IPS-15b (cell line): ENCODE results near the gene PRKAG2.

ENCODE experiments used
- H3K27me3 ChIP-seq: one replicate; pipeline ENCODE4 v1.6.1; 2013; ENCODE audit warnings: low read length; ENCODE audit not compliant: control insufficient read depth, insufficient read depth
- H3K36me3 ChIP-seq: one replicate; pipeline ENCODE4 v1.6.1; 2013; ENCODE audit warnings: low read length; ENCODE audit not compliant: control insufficient read depth, insufficient read depth
- H3K4me1 ChIP-seq: one replicate; pipeline ENCODE4 v1.6.1; 2013; ENCODE audit warnings: mild to moderate bottlenecking, low read length; ENCODE audit not compliant: control insufficient read depth, insufficient read depth
- H3K4me3 ChIP-seq: one replicate; pipeline ENCODE4 v1.5.1; 2013; ENCODE audit warnings: low read depth, low read length
- H3K9ac ChIP-seq: one replicate; pipeline ENCODE4 v1.6.1; 2013; ENCODE audit warnings: low read depth, mild to moderate bottlenecking, low read length
- H3K9me3 ChIP-seq: one replicate; pipeline ENCODE4 v1.6.1; 2013; ENCODE audit warnings: mild to moderate bottlenecking, low read length; ENCODE audit not compliant: control insufficient read depth, insufficient read depth

The PRKAG2 gene

DNA sequence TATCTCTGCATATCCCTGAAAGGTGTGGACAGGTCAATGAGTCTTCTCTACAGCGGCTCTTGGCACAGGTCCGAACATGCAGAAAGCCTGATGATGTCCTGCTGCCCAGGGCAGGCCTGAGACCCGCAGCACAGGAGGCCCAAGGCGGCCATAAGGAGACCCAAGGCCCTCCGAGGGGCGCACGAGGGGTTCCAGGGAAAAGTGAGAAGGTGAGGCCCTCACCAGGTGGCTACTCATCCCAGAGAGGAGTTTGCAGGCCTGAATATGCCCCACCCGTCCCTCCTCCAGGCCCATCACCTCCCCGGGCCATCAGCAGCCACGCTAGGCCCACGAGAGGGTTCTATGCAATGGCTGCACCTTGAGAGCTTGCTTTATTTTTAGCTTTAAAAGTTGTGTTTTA lies 183.8 kb downstream of the PRKAG2 start:
- no peaks in the 10 kb centered on the region for H3K36me3 ChIP-seq
- H3K9ac ChIP-seq = no peak overlapping the region
- H3K4me1 ChIP-seq = peaks cover 5% of the 10 kb centered on the region
- no peak overlapping the region for H3K4me3 ChIP-seq
- H3K9me3 ChIP-seq = no peaks in the 10 kb centered on the region
- H3K27me3 ChIP-seq = no peaks in the 10 kb centered on the region

DNA sequence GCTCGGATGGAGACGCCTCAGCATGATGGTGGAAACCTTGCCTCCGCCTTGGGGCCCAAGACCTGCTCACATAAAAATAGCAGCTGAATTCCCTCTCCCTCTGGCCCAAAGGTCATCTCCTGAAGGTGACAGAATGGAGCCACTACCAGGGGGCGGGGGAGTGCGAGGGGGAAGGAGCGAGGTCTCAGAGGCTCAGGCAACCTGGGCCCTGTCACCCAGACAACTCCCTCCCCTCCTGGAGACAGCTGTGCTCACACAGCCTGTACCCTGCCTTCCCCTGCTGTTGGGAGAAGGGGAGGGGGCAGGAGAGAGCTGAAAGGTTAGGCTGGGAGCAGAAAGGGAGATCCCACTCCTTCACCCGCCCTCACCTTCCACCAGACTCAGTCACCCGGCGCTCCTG lies 184.2 kb downstream of the PRKAG2 start:
- no peak overlapping the region for H3K9ac ChIP-seq
- H3K4me3 ChIP-seq = no peak overlapping the region
- H3K4me1 ChIP-seq = peaks cover 5% of the 10 kb centered on the region
- H3K9me3 ChIP-seq = no peaks in the 10 kb centered on the region
- no peaks in the 10 kb centered on the region for H3K36me3 ChIP-seq
- no peaks in the 10 kb centered on the region for H3K27me3 ChIP-seq

DNA sequence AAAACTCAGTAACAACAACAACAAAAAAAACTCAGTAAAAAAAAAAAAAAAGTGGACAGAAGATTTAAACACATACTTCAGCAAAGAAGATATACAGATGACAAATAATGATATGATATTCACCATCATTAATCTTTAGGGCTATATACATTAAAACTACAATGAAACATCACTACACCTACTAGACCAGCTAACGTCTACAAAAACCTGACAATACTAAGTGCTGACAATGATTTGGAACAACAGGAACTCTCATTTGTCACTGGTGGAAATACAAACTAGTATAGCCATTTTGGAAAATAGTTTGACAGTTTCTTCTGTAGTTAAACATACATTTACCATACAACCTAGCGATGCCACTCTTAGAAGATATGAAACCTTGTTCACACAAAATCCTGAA lies 185.5 kb downstream of the PRKAG2 start:
- no peak overlapping the region for H3K4me3 ChIP-seq
- peaks cover 6% of the 10 kb centered on the region for H3K4me1 ChIP-seq
- no peaks in the 10 kb centered on the region for H3K27me3 ChIP-seq
- no peaks in the 10 kb centered on the region for H3K36me3 ChIP-seq
- H3K9ac ChIP-seq = no peak overlapping the region
- no peaks in the 10 kb centered on the region for H3K9me3 ChIP-seq

DNA sequence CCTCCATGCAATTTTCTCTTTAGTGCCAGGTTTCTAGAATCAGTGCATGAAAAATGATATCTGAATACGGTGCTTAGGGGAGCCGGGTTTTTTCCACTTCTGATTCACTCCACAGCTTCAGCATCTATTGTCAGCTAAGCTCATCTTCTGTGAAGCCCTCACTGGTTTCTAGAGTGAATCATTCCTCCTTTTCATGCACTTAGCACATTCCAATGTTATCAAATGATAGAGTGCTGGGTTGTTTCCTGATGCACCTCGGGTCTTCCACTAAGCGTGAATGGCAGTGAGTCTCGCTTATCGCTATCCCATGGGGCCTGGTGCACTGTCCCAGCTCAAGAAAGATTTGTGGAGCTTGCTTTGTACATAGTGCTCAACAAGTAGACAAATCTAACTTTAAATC lies 186.3 kb downstream of the PRKAG2 start:
- no peak overlapping the region for H3K4me3 ChIP-seq
- no peaks in the 10 kb centered on the region for H3K9me3 ChIP-seq
- no peak overlapping the region for H3K9ac ChIP-seq
- H3K36me3 ChIP-seq = no peaks in the 10 kb centered on the region
- H3K4me1 ChIP-seq = peaks cover 6% of the 10 kb centered on the region
- H3K27me3 ChIP-seq = no peaks in the 10 kb centered on the region

DNA sequence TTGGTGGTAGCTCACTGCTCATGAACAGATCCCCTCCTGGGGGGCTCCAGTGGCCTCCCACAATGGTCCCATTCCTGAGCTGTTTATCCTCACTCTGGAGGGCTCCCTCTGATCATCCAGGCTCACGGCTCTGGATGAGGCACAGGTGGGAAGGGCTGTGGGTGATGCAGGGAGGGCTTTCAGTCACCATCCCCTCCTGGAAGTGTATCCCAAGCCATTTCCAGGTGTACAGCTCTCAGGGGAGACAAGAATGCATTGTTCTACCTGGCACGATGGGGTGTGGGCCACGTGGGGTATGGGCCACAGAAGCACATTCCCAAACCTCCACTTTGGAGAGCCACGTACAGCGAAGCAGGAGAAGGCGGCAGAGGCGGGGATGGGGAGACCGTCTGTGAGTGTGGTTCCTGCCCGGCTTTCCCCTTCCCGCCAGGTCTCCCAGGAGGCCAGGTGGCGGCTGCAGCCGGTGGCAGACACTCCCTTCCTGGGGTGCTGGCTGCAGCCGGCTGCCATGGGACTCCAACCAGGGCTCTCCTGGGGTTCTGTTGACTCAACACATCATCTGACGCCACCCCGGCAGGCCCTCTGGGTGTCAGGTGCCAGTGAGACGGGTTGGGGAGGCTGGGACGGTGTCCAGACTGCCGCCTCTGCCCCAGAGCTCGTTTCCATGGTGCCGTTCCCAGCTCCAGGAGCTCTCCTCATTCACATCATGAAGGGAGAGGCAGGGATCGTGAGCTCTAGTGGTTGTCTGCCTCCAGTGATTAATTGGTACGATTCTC lies 187.5 kb downstream of the PRKAG2 start:
- H3K4me3 ChIP-seq = no peak overlapping the region

DNA sequence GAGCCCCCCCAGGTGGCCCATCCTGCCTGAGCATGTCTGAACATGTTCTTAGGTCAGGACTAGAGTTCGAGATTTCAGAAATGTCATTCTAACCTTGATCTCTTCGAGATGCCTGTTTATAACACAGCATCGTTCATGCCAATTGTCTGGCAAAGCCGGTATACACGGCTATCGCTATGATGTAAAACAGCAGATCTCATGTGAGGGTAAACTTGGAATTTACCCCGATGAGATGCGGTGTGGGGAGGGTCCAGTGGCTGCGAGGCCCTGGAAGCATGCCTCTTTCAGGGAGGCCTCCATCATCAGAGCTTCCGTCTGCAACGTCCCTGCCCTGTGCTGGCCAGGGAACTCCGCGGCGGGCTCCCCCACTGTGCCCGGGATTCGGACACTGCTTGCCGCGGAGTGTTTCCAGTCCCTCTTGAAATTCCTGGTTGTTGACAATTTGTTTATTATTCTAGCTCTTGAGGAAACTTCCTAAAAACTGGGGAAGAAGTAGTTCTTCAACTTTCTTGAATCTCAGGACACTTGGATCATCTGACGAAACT lies 188.6 kb downstream of the PRKAG2 start:
- H3K36me3 ChIP-seq = no peaks in the 10 kb centered on the region
- peaks cover 3% of the 10 kb centered on the region for H3K4me1 ChIP-seq
- no peaks in the 10 kb centered on the region for H3K9me3 ChIP-seq
- no peak overlapping the region for H3K9ac ChIP-seq
- H3K27me3 ChIP-seq = no peaks in the 10 kb centered on the region
- H3K4me3 ChIP-seq = no peak overlapping the region

More for the DNA sequence above, 187.5 kb downstream of the PRKAG2 start:
- H3K36me3 ChIP-seq = no peaks in the 10 kb centered on the region
- H3K4me1 ChIP-seq = peaks cover 3% of the 10 kb centered on the region
- H3K9ac ChIP-seq = no peak overlapping the region
- no peaks in the 10 kb centered on the region for H3K27me3 ChIP-seq
- H3K9me3 ChIP-seq = no peaks in the 10 kb centered on the region

DNA sequence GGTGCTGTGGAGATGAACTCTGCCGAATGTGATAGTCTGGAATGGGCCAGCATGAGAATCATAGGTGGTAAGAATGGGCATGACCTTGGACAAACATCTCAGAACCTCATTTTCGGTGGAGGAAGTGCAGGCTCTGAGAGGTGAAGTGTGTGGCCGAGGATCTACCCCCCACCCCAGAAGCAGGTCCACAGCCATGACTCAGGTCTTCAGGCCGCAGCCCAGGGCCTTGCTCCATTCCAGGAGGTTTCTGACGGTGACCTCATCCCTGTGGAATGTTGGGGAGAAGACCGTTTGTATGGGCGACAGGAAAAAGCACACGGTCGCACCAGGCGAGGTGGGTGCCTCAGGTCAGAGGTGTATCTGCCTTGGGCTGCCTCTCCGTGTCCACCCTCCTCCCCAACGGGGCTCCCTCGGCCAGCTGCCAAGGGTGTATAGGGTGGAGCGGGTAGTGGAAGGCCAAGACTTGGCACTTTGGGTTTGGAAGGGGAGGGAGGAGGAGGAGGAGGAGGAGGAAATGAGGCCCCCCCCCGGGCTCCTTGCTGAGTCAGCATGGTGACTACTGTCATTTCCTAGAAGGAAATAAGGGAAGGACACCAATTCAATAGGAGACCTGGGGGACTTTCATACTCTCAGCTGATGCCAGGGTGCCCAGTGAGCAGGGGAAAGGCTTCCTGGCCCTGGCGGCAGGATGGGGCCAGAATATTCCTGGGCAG lies 189.2 kb downstream of the PRKAG2 start:
- Histone ChIP-seq H3K9ac (no peak overlapping the region), H3K36me3 (no peaks in the 10 kb centered on the region), H3K27me3 (no peaks in the 10 kb centered on the region), H3K4me1 (peaks cover 3% of the 10 kb centered on the region), H3K9me3 (no peaks in the 10 kb centered on the region), H3K4me3 (no peak overlapping the region)

DNA sequence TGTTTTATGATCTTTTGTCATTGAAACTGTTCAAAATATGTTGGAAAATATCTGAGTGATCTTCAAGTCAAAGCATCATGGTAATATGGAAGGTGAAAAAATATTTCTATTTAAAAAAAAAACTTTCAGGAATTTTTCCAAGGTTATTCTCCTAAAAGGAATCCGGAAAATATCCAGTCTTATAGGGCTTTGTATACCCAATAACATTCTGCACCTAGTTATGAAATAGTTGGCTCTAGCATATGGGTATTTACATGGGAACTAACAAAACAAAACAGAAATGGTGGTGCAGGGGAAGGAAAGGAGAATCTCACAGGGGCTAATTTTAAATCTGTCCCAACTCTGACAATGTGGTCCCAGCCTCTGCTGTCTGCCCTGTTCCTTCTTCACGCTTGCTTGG lies 190.1 kb downstream of the PRKAG2 start:
- Histone ChIP-seq H3K27me3 (no peaks in the 10 kb centered on the region), H3K4me3 (no peak overlapping the region), H3K9ac (no peak overlapping the region), H3K4me1 (peaks cover 3% of the 10 kb centered on the region), H3K9me3 (no peaks in the 10 kb centered on the region), H3K36me3 (no peaks in the 10 kb centered on the region)

DNA sequence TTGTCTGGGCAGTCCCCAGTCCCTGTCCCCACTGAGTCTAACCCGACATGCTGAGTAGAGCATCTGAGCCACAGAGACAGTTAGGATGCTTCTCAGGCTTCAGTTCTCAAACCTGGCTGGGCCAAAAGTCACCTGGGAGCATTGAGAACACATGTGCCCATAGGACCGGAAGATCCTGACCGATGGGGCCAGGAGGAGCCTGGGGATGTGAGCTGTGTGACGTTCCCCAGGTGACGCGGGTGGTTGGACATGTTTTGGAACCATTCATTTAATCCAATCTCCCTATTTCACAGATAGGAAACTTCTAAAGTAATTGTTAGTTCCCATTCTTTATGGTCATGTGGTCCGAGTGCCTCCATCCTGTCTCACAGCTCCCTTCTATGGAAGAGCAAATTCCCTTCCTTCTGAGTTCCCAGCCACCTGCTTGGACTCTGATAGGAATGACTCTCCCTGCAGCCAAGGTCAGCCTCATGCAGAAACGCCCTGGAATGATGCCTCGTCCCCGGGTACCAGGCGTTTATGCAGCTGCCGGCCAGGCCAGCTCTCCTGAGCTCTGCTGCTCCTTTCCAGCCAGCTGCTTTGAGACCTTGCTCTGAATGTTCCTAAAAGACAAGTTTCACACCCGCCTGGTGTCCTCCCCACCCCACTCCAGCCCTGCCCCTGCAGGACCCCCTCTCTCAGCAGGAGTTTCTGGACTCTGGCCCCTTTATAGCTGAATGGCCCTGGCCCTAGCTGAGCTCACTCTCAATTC lies 190.7 kb downstream of the PRKAG2 start:
- Histone ChIP-seq H3K4me1 (peaks cover 3% of the 10 kb centered on the region), H3K4me3 (no peak overlapping the region), H3K9me3 (no peaks in the 10 kb centered on the region), H3K27me3 (no peaks in the 10 kb centered on the region), H3K9ac (no peak overlapping the region), H3K36me3 (no peaks in the 10 kb centered on the region)

DNA sequence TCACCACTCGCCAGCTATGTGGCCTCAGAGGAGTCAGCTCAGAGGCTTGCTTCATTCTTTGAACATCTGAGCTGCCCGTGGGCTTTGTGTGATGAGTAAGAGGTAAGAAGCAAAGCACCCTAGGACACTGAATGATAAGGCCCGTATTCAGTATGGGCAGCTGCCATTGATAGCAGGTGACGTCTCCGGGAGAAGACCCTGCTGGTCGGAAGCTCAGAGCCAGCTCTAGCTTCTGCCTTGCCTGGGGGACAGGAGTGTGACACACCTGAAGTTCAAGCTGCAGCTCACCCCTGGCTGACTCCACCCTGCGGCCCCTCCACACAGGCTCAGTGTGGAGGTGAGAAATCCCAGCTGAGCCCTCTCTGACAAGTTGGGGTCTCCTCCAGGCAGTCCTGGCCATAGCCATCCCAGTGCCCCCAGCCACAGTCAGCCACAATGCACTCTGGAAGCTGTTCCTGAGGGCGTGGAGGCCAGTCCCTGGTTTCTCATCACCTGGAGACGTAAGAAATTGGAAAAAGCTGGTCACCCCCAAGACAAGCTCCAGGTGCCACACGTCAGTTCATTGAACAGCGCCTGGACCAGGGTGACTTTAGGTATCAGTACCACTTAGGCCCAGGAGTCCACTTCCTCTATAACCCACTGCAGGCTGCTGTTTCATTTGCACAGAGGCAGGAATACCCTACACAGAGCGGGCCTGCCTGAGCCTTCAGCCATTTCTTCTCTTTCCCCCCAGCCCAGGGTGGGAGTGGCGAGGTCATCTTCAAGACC lies 192.3 kb downstream of the PRKAG2 start:
- Histone ChIP-seq H3K36me3 (no peaks in the 10 kb centered on the region), H3K4me1 (peaks cover 3% of the 10 kb centered on the region), H3K27me3 (no peaks in the 10 kb centered on the region), H3K9me3 (no peaks in the 10 kb centered on the region), H3K9ac (no peak overlapping the region), H3K4me3 (no peak overlapping the region)
